NCI-H187 (cell line): ENCODE data around the gene SMYD2.
"Not testable (repeated sequence)": the region's sequence is repeated elsewhere in the genome, so short reads cannot be mapped to it uniquely, and the experiment has no call there.

ENCODE experiments used
- DNase-seq, 2 experiments: peaks; one replicate each; lab custom pipeline; 2025; lab: John Stamatoyannopoulos, UW

The SMYD2 gene

GRCh38 chr1:214271995-214272731 is 8.8 kb upstream of the SMYD2 start:
- no peak for DNase-seq

DNA sequence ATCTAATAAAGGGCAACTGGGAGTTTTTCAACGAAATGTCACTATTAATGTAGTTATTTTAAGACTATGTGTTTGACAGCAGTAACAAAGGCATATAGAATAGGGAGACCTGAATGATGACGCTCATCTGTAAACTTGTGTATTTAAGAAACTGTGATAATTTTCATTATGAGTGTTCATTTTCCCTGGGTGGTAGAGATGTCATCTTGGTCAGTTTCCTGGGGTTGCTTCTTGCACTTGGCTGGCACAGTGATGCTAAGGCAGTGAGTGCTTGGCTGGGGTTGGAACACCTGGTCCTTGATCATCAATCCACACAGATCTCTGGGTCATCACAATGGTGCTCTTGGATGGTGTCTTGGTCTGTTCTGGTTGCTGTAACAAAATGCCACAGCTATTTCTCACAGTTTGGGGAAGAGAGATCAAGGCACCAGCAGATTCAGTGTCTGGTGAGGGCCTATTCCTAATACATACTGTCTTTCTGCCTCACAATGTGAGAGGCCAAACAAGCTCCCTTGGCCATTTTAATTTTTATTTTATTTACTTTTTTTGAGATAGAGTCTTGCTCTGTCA is 7.9 kb upstream of the SMYD2 start:
- DNase-seq = no peak

DNA sequence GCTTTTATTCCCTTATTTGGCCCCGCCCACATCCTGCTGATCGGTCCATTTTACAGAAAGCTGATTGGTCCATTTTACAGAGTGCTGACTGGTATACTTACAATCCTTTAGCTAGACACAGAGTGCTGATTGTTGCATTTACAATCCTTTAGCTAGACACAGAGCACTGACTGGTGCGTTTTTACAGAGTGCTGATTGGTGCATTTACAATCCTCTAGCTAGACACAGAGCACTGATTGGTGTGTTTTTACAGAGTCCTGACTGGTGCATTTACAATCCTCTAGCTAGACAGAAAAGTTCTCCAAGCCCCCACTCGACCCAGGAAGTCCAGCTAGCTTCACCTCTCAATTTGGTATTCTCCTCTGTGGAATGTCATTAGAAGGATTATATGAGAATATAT is 5.3 kb upstream of the SMYD2 start:
- DNase-seq = not testable (repeated sequence)

- no peak for DNase-seq
Observed at GRCh38 chr1:214276786-214277185, 4.2 kb upstream of the SMYD2 start.

GRCh38 chr1:214277704-214278635 is 3.0 kb upstream of the SMYD2 start:
- no peak for DNase-seq

DNA sequence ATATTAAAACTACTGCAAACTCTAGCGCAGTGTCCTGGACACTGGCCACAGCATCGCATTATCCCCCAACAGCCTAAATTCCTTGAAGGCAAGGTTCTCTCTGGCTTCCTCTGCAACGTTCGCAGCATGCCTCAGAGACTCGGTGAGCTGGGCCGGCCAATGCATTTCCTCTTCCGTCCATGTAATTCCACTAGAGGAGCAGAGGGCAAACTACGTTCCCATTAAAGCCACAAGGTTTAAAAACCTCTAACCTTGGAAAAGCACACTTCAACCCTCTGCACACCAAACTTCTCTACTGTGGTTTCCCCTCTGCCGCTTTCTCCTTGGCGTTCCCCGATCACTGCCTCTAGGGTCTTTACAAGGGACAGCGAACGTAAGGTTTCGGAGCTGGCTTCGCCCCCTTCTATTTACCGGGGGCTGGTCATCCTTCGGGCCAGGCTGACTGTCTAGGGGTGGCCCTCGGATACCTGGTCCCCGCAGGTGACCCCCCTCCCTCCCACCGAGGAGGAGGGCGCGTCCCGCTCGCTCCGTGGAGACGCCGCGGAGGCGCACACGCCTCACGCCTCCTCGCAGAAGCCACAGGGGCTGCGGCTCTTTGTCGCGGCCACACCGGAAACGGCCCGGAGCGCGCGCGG is 456 bp upstream of the SMYD2 start:
- DNase-seq = no peak

DNA sequence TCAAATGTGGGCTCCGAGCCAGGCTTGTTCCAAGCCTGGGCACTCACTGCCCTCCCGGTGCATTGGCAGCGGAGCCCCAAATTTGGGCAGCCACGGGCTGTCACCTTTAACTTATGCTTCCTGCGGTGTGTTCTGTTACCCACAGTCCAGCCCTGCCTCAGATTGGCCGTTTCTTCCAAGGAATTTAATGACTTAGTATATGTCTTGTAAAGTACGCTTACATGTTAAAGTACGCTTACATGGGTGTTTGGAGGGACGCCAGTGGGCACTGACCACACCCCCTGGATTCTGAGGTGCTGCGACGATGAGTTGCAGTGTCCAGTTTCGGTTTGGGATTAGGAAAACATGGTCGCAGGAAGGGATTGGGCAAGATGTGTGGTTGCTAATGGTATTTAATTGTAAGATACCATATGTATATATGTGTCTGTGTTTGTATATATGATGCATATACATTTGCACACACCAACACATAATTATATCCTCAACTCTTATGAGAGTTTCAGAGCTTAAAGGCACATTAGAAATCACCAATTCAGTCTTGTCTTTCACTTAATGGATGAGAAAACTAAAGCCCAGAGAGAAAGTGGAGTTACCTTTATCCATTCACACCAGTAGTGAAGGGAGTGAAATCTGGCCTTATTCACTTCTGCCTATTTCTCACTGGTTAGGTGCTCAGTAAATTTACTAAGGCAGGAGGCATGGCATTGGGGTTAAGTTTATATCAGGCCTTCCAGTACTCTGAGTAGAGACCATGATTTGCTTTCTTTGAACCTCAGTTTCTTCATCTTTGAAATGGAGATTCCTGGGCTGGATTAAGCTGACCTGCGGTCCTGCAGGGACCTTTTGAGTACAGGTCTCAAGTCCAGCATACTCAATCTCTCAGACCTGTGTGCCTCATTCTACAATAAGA is 1.0 kb downstream of the SMYD2 start:
- DNase-seq = no peak

DNA sequence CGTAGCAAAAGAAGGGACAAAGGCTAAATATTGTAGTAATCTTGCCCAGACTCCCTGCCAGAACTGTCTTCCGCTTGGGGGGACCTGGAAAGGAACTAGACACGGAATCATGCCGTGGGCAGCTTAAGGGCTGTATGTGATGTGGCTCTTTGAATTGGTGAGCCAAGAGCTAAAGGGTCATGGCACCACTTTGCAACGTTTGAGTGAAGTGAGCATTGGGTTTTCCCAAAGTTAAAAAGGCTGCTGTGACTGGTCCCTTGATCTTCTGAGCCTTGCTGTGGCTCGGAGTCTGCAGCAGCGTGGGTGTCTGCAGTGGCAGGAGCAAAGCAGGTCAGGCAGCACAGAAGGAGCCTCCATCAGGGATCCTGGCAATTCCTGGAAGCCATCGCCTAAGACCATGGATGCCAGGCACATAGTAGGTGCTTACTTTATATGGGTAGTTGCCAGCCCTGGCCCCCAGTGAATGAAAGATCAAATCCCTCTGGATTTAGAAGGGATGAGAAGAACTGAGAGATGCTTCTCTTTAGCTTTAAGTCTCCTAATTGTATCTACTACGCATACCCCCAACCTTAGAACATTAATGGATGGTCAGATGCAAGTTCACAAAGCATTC is 1.8 kb downstream of the SMYD2 start:
- no peak for DNase-seq

- DNase-seq = no peak
Observed at GRCh38 chr1:214285610-214286440, 4.9 kb downstream of the SMYD2 start.

DNA sequence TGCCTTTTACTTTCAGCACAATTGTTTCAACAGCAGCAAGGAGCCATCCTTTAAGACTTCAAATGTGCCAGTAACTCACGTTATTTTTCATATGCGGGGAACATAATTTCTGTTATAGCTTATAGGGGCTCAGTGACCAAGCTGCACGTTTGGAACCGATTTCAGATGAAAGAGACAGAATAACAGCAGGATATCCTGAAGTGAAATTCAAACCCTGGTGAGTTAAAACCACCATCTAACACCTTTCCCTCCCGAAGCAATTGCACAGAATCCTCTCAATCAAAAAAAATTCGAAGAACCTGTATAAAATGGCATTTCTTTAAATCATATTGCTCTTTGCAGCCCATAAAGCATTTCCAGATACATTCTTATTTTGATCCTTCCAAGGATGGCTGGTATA is 6.9 kb downstream of the SMYD2 start:
- DNase-seq = no peak

DNA sequence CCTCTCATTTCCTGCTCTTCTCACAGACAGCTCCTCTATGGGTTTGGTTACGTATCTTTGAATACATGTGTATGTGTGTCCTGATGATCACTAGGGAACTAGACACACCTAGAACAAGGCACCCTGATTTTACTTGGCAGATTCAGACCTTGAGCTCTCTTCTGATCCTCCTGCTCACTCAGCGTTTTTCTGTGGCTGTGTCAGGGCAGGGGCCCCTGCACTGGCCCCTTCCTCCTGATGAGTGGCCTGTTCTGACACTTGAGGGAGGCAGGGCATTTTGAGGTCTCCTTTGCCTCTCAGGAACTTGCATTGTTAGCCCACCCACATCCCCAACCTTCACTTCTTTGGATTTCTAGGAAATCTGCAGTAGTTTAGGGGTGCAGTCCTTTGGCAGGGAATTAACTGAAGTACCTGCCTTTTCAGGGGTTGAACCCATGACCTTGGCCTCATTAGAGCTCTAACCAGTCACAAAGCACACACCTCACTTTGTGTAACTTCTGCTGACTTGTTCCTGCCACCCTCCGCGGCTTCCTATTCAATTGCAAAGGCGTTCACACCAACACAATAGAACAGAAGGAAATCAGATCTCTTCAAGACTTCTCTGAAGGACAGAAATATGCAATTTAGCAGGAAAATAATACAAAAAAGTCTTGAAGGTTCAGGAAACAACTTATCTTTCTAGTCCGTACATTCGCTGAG is 8.8 kb downstream of the SMYD2 start:
- no peak for DNase-seq

- no peak for DNase-seq
Observed at GRCh38 chr1:214290424-214291037, 9.6 kb downstream of the SMYD2 start.

DNA sequence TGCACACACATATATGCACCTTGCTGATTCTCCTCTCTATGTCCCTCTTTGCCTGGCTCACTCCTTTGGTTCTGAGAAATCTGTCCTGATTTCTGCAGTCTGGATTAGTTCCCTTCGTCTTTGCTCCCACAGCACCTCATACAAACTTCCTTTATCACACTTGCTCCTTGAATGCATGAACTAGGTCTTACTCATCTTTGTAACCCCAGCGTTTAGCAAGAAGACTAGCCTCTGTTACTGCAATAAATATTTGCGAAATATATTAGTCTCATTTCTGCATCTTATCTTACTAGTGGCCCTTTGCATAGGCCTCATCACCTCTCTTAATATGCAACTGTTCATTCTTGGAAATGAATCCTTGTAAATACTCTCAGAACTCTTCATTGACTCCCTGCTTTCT is 11.4 kb downstream of the SMYD2 start:
- no peak for DNase-seq

GRCh38 chr1:214295934-214296333 is 15.0 kb downstream of the SMYD2 start:
- no peak for DNase-seq

DNA sequence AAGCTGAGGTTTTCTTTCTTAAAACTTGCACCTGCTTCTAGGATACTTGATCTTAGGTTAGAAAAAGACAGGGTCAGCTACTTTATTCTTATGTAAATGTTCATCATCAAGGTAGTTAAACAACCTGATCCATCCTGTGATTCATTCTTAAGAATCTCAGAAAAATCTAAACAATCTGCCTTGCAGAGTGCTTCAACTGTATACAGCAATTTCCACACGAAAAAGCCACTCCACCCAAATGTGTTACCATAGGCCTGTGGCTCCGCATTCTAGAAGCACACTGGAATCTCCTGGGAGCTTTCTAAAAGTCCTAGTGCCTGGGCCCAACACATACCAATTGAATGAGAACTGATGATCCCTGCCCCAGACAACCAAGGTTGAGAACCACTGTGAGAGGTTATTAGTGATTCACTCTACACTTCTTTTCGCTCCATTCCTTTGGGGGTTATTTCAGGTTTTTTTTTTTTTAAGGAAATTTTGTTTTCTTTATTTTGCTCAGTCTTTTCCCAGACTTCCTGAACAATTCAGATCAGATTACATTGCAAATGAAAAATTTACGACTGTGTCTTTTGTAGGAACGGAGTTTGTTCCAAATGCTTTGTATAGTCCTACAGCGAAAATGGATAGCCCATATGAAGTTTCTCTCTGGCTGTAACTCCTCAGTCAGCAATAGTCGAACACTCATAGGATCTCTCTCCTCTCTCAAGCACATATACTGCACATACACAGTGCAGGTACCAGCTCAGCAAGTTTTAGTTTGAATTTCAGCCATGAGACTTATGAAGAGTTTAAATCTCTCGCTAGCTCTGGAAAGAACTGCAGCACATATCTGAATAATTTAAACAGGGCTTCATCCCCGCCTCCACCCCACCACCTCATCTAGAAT is 16.1 kb downstream of the SMYD2 start:
- no peak for DNase-seq

DNA sequence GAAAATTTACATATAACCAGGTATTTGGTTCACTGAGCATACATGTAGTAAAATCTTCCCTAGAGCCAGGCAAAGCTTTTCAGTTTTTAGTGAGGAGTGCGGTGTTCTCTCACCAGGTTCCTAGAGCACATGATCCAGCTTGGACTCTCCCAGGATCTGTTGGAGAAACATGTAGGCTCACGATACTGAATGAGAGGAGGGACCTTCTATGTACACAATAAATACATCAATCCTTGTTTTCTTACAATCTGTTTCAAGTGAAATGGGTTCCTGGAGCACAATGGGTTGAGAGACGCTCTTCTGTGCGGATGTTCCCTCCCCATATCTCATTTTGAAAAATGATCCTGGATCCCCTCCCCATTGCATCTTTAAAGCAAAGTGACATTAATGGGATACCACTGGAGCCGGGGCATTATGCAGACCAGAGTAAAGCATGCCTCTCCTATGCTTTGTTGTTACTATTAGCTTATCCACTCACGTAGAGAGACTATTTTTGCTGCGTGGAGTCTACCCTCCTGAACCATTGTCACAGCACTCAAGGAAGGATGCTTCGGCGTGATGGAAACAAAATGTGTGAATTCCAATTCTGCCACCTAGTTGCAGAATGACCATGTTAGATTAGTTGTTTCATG is 19.3 kb downstream of the SMYD2 start:
- DNase-seq = no peak

DNA sequence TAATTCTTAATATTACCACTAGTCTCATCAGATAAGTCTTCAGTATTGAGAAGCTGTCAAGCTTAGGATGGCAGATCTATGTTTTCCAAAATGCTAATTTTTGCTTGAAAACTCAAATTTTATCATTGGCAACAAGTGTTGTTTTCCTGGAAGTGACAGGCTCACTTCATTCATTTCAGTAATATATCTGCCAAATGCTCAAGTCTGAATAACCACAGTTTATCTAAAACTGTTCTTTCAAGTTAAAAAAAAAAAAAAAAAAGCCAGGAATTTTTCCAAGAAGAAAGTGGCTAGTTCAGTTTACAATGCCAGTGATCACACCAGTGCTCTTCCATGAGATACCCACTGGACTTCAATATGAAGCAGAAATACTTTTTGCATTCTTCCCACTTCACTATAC is 20.6 kb downstream of the SMYD2 start:
- no peak for DNase-seq
